NT2/D1 (cell line): Measurements from ENCODE around the gene PDK2.

Experiments
- SUZ12 ChIP-seq: IDR thresholded peaks from 2 replicates; pipeline ENCODE4 v1.6.1; 2011; ENCODE audit not compliant: insufficient read length, insufficient read depth; ENCODE audit errors: extremely low read depth
- YY1 ChIP-seq: IDR thresholded peaks from 2 replicates; pipeline ENCODE4 v1.6.1; 2011; ENCODE audit not compliant: insufficient read length, insufficient read depth
- ZNF274 ChIP-seq: IDR thresholded peaks from 2 replicates; pipeline ENCODE4 v1.6.1; 2011; ENCODE audit warnings: mild to moderate bottlenecking, low read depth, low read length

GRCh38 chr17:50100480-50100883, 5.3 kb downstream of the PDK2 start:
- TF ChIP-seq YY1 (no peak), SUZ12 (no peak), ZNF274 (no peak)
